HepG2 (cell line): Measurements from ENCODE around the gene ACTN1. TPM values are rescaled to one million over a fixed set of nuclear protein-coding genes. Genes with fewer than 3 reads are reported as not detected.
A peak's percentile ranks its signal among the peaks of the same experiment; 100 is the strongest.

Experiments used
- CHCHD3 ChIP-seq: sonication (generic); formaldehyde crosslinking; IDR thresholded peaks from 2 replicates; pipeline ENCODE4 v1.8.0; 2022; ENCODE audit warnings: mild to moderate bottlenecking, missing genetic modification reagents, moderate library complexity
- EP300 ChIP-seq, 3 experiments: sonication (generic) in 1 of 3; formaldehyde crosslinking in 1 of 3; IDR thresholded peaks; 2 replicates each; pipeline versions ENCODE4 v1.5.1 to v1.6.1; 2011 to 2020; ENCODE audit warnings: low read depth in 2 of 3, low read length in 2 of 3, borderline replicate concordance in 1 of 3, improper control_type of control experiment in 1 of 3, mild to moderate bottlenecking in 1 of 3, missing genetic modification reagents in 1 of 3, moderate library complexity in 1 of 3
- HDAC1 ChIP-seq: sonication (generic); formaldehyde crosslinking; IDR thresholded peaks from 2 replicates; pipeline ENCODE4 v1.5.1; 2020; ENCODE audit warnings: mild to moderate bottlenecking, missing genetic modification reagents
- HIVEP1 ChIP-seq: sonication (generic); formaldehyde crosslinking; IDR thresholded peaks from 2 replicates; pipeline ENCODE4 v1.4.0; 2020; ENCODE audit warnings: mild to moderate bottlenecking, missing genetic modification reagents
- PRMT3 ChIP-seq: sonication (generic); formaldehyde crosslinking; IDR thresholded peaks from 2 replicates; pipeline ENCODE4 v1.8.1; 2022; ENCODE audit warnings: low read depth, mild to moderate bottlenecking, moderate library complexity, missing genetic modification reagents, borderline replicate concordance
- SP5 ChIP-seq: IDR thresholded peaks from 2 replicates; pipeline ENCODE4 v1.6.1; 2016; ENCODE audit warnings: low read depth, borderline replicate concordance
- ZFP37 ChIP-seq: sonication (generic); formaldehyde crosslinking; IDR thresholded peaks from 2 replicates; pipeline ENCODE4 v1.4.0; 2020; ENCODE audit warnings: missing genetic modification reagents, borderline replicate concordance
- ZNF431 ChIP-seq: sonication (generic); formaldehyde crosslinking; IDR thresholded peaks from 2 replicates; pipeline ENCODE4 v1.9.0; 2022; ENCODE audit warnings: missing genetic modification reagents, low read depth, mild to moderate bottlenecking, borderline replicate concordance
- ZNF501 ChIP-seq: sonication (generic); formaldehyde crosslinking; IDR thresholded peaks from 2 replicates; pipeline ENCODE4 v1.5.1; 2020; ENCODE audit warnings: mild to moderate bottlenecking, moderate library complexity, missing genetic modification reagents
- ZNF629 ChIP-seq: sonication (generic); formaldehyde crosslinking; conservative IDR thresholded peaks from 2 replicates; pipeline ENCODE4 v1.5.0; 2020; ENCODE audit warnings: missing genetic modification reagents
- ZNF660 ChIP-seq: sonication (generic); formaldehyde crosslinking; IDR thresholded peaks from 2 replicates; pipeline ENCODE4 v1.5.1; 2020; ENCODE audit warnings: mild to moderate bottlenecking, low read depth, missing genetic modification reagents, borderline replicate concordance
- polyA plus RNA-seq, 8 experiments: library from polyadenylated mRNA; depleted of rRNA in 3 of 8; stranded (reverse) in 7 of 8; unstranded in 1 of 8; fragments of >200 nt; fragmentation: Illumina TruSeq in 4 of 8; extraction: Trizol in 4 of 8; gene quantifications; 2 replicates each; pipeline versions ENCODE4 v1.2.1 to v1.2.3, GENCODE V29; 2011 to 2016; ENCODE audit warnings: low read depth in 4 of 8, missing spikeins in 1 of 8, mixed read lengths in 1 of 8; ENCODE audit not compliant: insufficient read depth in 1 of 8
- total RNA-seq, 5 experiments: library from RNA; depleted of rRNA; stranded (reverse); fragments of >200 nt; fragmentation: Illumina TruSeq; extraction: Trizol; gene quantifications; 2 replicates each; pipeline ENCODE4 v1.2.3, GENCODE V29; 2016; ENCODE audit warnings: low read depth in 1 of 5
- TF ChIP-seq, protein P1 (sequence below): sonication (generic); formaldehyde crosslinking; IDR thresholded peaks from 2 replicates; pipeline ENCODE4 v1.5.1; 2020; ENCODE audit warnings: missing genetic modification reagents, mild to moderate bottlenecking, borderline replicate concordance
- TF ChIP-seq, protein P2 (sequence below): IDR thresholded peaks from 2 replicates; pipeline ENCODE4 v1.6.1; 2016
- TF ChIP-seq, protein P3 (sequence below): sonication (generic); formaldehyde crosslinking; IDR thresholded peaks from 2 replicates; pipeline ENCODE4 v1.5.1; 2020; ENCODE audit warnings: missing genetic modification reagents, mild to moderate bottlenecking, borderline replicate concordance
- TF ChIP-seq, protein P4 (sequence below): sonication (generic); formaldehyde crosslinking; IDR thresholded peaks from 2 replicates; pipeline ENCODE4 v1.5.1; 2020; ENCODE audit warnings: mild to moderate bottlenecking, missing genetic modification reagents

Gene ACTN1
- total and polyA plus RNA-seq, 2 of the 13 experiments (the other 11 are each of a cell fraction or from before 2014, with no cell fraction given) = 58.6 to 162 TPM

DNA sequence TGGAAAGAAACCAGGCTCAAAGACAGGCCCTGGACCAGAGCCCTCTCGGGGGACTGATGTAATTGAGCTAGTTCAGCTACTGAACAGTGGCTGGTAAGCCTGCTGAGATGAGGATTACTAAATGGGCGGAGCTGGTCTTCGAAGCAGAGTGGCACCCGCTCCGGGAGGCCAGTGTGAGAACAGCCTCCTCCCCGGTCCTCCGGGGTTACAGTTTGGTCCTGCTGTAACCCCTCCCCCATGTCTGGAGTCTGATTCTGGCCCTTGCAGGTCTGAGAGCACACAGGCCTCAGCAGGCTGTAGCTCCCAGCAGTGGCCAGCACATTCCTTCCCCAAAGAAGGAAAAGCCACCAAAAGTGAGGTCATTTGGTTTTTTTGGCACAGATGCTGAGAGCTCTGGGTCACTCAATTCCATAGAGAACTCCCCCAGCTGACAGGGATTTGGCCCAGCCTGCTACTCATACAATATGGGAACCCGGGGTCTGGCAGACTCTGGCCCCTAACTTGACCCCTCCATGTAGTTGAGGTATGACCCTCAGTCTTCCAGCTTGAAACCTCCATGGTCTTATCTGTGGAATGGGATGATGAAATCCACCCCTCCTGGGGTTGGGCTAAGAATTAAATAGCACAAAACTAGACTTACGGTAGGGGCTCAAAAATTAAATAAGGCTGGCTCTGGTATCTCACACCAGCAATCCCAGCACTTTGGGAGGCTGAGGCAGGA is 39.0 kb downstream of the ACTN1 start (continued):
- TF ChIP-seq, protein P1, sequence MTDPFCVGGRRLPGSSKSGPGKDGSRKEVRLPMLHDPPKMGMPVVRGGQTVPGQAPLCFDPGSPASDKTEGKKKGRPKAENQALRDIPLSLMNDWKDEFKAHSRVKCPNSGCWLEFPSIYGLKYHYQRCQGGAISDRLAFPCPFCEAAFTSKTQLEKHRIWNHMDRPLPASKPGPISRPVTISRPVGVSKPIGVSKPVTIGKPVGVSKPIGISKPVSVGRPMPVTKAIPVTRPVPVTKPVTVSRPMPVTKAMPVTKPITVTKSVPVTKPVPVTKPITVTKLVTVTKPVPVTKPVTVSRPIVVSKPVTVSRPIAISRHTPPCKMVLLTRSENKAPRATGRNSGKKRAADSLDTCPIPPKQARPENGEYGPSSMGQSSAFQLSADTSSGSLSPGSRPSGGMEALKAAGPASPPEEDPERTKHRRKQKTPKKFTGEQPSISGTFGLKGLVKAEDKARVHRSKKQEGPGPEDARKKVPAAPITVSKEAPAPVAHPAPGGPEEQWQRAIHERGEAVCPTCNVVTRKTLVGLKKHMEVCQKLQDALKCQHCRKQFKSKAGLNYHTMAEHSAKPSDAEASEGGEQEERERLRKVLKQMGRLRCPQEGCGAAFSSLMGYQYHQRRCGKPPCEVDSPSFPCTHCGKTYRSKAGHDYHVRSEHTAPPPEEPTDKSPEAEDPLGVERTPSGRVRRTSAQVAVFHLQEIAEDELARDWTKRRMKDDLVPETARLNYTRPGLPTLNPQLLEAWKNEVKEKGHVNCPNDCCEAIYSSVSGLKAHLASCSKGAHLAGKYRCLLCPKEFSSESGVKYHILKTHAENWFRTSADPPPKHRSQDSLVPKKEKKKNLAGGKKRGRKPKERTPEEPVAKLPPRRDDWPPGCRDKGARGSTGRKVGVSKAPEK (CRISPR knock-in tag) = no peak
- TF ChIP-seq ZNF629 (peak; percentile 94), EP300 (IDR thresholded peaks at IDR 0.05; ENCODE audit: low read depth in 2 of 2, low read length in 2 of 2) (peak in 1 of 2 experiments; percentile 20; a peak in 1 of 4 replicates), EP300 (CRISPR knock-in tag; IDR thresholded peaks at IDR 0.05; ENCODE audit: borderline replicate concordance) (no peak), HDAC1 (CRISPR knock-in tag) (peak; percentile 34; the same call in 1 of the 2 replicates), ZNF660 (CRISPR knock-in tag) (no peak), PRMT3 (CRISPR knock-in tag) (no peak), ZNF431 (CRISPR knock-in tag) (no peak), HIVEP1 (CRISPR knock-in tag) (no peak), SP5 (CRISPR knock-in tag) (peak; percentile 88), ZNF501 (CRISPR knock-in tag) (0 out of 2 replicates have a peak, but pooled peaks have one; percentile 16), CHCHD3 (no peak), ZFP37 (CRISPR knock-in tag) (no peak)
- TF ChIP-seq, protein P2, sequence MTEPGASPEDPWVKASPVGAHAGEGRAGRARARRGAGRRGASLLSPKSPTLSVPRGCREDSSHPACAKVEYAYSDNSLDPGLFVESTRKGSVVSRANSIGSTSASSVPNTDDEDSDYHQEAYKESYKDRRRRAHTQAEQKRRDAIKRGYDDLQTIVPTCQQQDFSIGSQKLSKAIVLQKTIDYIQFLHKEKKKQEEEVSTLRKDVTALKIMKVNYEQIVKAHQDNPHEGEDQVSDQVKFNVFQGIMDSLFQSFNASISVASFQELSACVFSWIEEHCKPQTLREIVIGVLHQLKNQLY (CRISPR knock-in tag) = no peak
- TF ChIP-seq, protein P3, sequence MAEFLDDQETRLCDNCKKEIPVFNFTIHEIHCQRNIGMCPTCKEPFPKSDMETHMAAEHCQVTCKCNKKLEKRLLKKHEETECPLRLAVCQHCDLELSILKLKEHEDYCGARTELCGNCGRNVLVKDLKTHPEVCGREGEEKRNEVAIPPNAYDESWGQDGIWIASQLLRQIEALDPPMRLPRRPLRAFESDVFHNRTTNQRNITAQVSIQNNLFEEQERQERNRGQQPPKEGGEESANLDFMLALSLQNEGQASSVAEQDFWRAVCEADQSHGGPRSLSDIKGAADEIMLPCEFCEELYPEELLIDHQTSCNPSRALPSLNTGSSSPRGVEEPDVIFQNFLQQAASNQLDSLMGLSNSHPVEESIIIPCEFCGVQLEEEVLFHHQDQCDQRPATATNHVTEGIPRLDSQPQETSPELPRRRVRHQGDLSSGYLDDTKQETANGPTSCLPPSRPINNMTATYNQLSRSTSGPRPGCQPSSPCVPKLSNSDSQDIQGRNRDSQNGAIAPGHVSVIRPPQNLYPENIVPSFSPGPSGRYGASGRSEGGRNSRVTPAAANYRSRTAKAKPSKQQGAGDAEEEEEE (CRISPR knock-in tag) = no peak
- TF ChIP-seq, protein P4, sequence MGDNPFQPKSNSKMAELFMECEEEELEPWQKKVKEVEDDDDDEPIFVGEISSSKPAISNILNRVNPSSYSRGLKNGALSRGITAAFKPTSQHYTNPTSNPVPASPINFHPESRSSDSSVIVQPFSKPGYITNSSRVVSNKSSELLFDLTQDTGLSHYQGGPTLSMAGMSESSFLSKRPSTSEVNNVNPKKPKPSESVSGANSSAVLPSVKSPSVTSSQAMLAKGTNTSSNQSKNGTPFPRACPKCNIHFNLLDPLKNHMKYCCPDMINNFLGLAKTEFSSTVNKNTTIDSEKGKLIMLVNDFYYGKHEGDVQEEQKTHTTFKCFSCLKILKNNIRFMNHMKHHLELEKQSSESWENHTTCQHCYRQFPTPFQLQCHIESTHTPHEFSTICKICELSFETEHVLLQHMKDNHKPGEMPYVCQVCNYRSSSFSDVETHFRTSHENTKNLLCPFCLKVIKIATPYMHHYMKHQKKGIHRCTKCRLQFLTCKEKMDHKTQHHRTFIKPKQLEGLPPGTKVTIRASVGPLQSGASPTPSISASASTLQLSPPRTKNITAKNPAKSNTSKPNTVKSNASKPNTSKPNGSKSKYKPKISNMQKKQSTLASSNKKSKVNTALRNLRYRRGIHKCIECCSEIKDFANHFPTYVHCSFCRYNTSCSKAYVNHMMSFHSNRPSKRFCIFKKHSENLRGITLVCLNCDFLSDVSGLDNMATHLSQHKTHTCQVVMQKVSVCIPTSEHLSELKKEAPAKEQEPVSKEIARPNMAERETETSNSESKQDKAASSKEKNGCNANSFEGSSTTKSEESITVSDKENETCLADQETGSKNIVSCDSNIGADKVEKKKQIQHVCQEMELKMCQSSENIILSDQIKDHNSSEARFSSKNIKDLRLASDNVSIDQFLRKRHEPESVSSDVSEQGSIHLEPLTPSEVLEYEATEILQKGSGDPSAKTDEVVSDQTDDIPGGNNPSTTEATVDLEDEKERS = no peak
